IMR-90 (cell line): Measurements from ENCODE around the gene TTC28. TPM values are rescaled to one million over a fixed set of nuclear protein-coding genes. Genes with fewer than 3 reads are reported as not detected.

ENCODE experiments used
- ATAC-seq: fragments of 200-7000 bp; cut with Tn5 transposase; 2 replicates; pipeline ENCODE4 v1.9.1; 2020; ENCODE audit warnings: low read depth, mild to moderate bottlenecking, moderate library complexity
- BruUV-seq: library from RNA; stranded (reverse); fragments of 400-500 nt; replicated peaks from 2 replicates; lab custom pipeline; 2021; lab: Mats Ljungman, UMichigan
- CTCF ChIA-PET: fragments of 300-600 bp; formaldehyde crosslinking; extraction: SDS; loops from one replicate; lab custom pipeline; 2021; ENCODE audit warnings: antibody characterized with exemption; lab: Yijun Ruan, JAX
- POLR2A ChIA-PET: fragments of 300-600 bp; sonication (Branson Sonifier 250); formaldehyde crosslinking; loops from one replicate; lab custom pipeline; 2022; ENCODE audit warnings: antibody characterized with exemption; ENCODE audit not compliant: unreplicated experiment; lab: Charles Lee
- DNase-seq: peaks from one replicate; pipeline ENCODE4 v3.0.0; 2013
- H2AFZ ChIP-seq: replicated peaks from 2 replicates; pipeline ENCODE3; 2013; ENCODE audit warnings: low read length, mild to moderate bottlenecking; ENCODE audit not compliant: poor library complexity
- H2AK5ac ChIP-seq: 2 replicates; pipeline ENCODE4 v1.6.1; 2013; ENCODE audit warnings: low read depth, low read length, inconsistent platforms
- H2AK9ac ChIP-seq: replicated peaks from 2 replicates; pipeline ENCODE3; 2013; ENCODE audit warnings: mild to moderate bottlenecking, low read depth, low read length, moderate library complexity; ENCODE audit not compliant: poor library complexity
- H2BK120ac ChIP-seq: 2 replicates; pipeline ENCODE4 v1.6.1; 2013; ENCODE audit warnings: low read depth, low read length, inconsistent platforms
- H2BK15ac ChIP-seq: 3 replicates; pipeline ENCODE4 v1.6.1; 2013; ENCODE audit warnings: low read depth, low read length, inconsistent platforms
- H2BK20ac ChIP-seq: 2 replicates; pipeline ENCODE4 v1.6.1; 2013; ENCODE audit warnings: low read depth, mild to moderate bottlenecking, inconsistent platforms, low read length, moderate library complexity
- H2BK5ac ChIP-seq: 2 replicates; pipeline ENCODE4 v1.6.1; 2013; ENCODE audit warnings: mild to moderate bottlenecking, low read depth, low read length, inconsistent platforms; ENCODE audit not compliant: poor library complexity, severe bottlenecking
- H3K14ac ChIP-seq: replicated peaks from 2 replicates; pipeline ENCODE4 v1.6.1; 2013; ENCODE audit warnings: low read depth, low read length, inconsistent platforms
- H3K18ac ChIP-seq: 2 replicates; pipeline ENCODE4 v1.6.1; 2013; ENCODE audit warnings: low read depth, low read length, control low read depth
- H3K23ac ChIP-seq: 2 replicates; pipeline ENCODE4 v1.6.1; 2013; ENCODE audit warnings: low read depth, low read length, inconsistent platforms
- H3K27ac ChIP-seq: 2 replicates; pipeline ENCODE4 v1.5.1; 2013; ENCODE audit warnings: mild to moderate bottlenecking, control low read depth, low read length; ENCODE audit not compliant: insufficient read depth
- H3K27me3 ChIP-seq: 2 replicates; pipeline ENCODE4 v1.6.1; 2013; ENCODE audit warnings: low read length; ENCODE audit not compliant: control insufficient read depth, insufficient read depth
- H3K36me3 ChIP-seq: 2 replicates; pipeline ENCODE4 v1.6.1; 2013; ENCODE audit warnings: low read length, mixed read lengths; ENCODE audit not compliant: control insufficient read depth, insufficient read depth
- H3K4ac ChIP-seq: 2 replicates; pipeline ENCODE4 v1.6.1; 2013; ENCODE audit warnings: low read depth, low read length, inconsistent platforms
- H3K4me1 ChIP-seq: 2 replicates; pipeline ENCODE4 v1.6.1; 2013; ENCODE audit warnings: low read length, mixed read lengths; ENCODE audit not compliant: control insufficient read depth, insufficient read depth
- H3K4me2 ChIP-seq: 2 replicates; pipeline ENCODE4 v1.6.1; 2013; ENCODE audit warnings: low read depth, mild to moderate bottlenecking, control low read depth, low read length, moderate library complexity
- H3K4me3 ChIP-seq: 2 replicates; pipeline ENCODE4 v1.5.1; 2013; ENCODE audit warnings: low read depth, mild to moderate bottlenecking, control low read depth, low read length, moderate library complexity; ENCODE audit not compliant: insufficient read depth
- H3K56ac ChIP-seq: 2 replicates; pipeline ENCODE4 v1.6.1; 2013; ENCODE audit warnings: low read length, inconsistent platforms; ENCODE audit not compliant: insufficient read depth; ENCODE audit errors: extremely low read depth
- H3K79me1 ChIP-seq, 2 experiments: 2 replicates each; pipeline ENCODE4 v1.6.1; 2013; ENCODE audit warnings: low read length in 2 of 2, inconsistent platforms in 1 of 2, low read depth in 1 of 2
- H3K9ac ChIP-seq: 2 replicates; pipeline ENCODE4 v1.6.1; 2013; ENCODE audit warnings: low read depth, low read length, control low read depth
- H3K9me1 ChIP-seq: 2 replicates; pipeline ENCODE4 v1.6.1; 2013; ENCODE audit warnings: low read length, inconsistent platforms; ENCODE audit not compliant: insufficient read depth
- H3K9me3 ChIP-seq: 2 replicates; pipeline ENCODE4 v1.6.1; 2013; ENCODE audit warnings: low read length; ENCODE audit not compliant: control insufficient read depth, insufficient read depth
- H4K20me1 ChIP-seq: 2 replicates; pipeline ENCODE4 v1.6.1; 2013; ENCODE audit warnings: low read length, inconsistent platforms; ENCODE audit not compliant: insufficient read depth
- H4K5ac ChIP-seq: 2 replicates; pipeline ENCODE4 v1.6.1; 2013; ENCODE audit warnings: mild to moderate bottlenecking, low read depth, low read length, control low read depth
- H4K8ac ChIP-seq, 2 experiments: 2 replicates each; pipeline ENCODE4 v1.6.1; 2013; ENCODE audit warnings: low read depth in 2 of 2, low read length in 2 of 2, control low read depth in 1 of 2, inconsistent platforms in 1 of 2
- H4K91ac ChIP-seq: 2 replicates; pipeline ENCODE4 v1.6.1; 2013; ENCODE audit warnings: low read depth, low read length, inconsistent platforms; ENCODE audit not compliant: insufficient read depth
- CEBPB ChIP-seq: IDR thresholded peaks from 2 replicates; pipeline ENCODE4 v1.6.1; 2012; ENCODE audit warnings: low read depth, low read length, improper control_type of control experiment
- CHD1 ChIP-seq: IDR thresholded peaks from 2 replicates; pipeline ENCODE4 v1.6.1; 2012; ENCODE audit warnings: low read depth, low read length, improper control_type of control experiment
- FOS ChIP-seq: fragments of 150-350 bp; IDR thresholded peaks from 2 replicates; pipeline ENCODE4 v1.6.1; 2016; ENCODE audit warnings: low read depth, low read length
- MAFK ChIP-seq: IDR thresholded peaks from 2 replicates; pipeline ENCODE4 v1.6.1; 2012; ENCODE audit warnings: low read depth, low read length, improper control_type of control experiment
- MXI1 ChIP-seq: IDR thresholded peaks from 2 replicates; pipeline ENCODE4 v1.6.1; 2012; ENCODE audit warnings: low read depth, mild to moderate bottlenecking, low read length, moderate library complexity, borderline replicate concordance
- NFE2L2 ChIP-seq: fragments of 150-350 bp; IDR thresholded peaks from 2 replicates; pipeline ENCODE4 v1.6.1; 2016; ENCODE audit warnings: low read depth, mild to moderate bottlenecking, low read length
- POLR2A ChIP-seq: IDR thresholded peaks from 2 replicates; pipeline ENCODE4 v1.6.1; 2012; ENCODE audit warnings: mild to moderate bottlenecking, low read depth, low read length
- RAD21 ChIP-seq: IDR thresholded peaks from 2 replicates; pipeline ENCODE4 v1.6.1; 2012; ENCODE audit warnings: low read length, improper control_type of control experiment
- WGBS, 2 experiments: methylation state at CpG; one replicate each; pipeline versions ENCODE4 v1.1.5 to v1.1.7; 2013; ENCODE audit warnings: missing lambda C conversion rate in 2 of 2; ENCODE audit not compliant: insufficient read length in 1 of 2; ENCODE audit errors: extremely low coverage in 2 of 2; 5-methylcytosine and 5-hydroxymethylcytosine counted together
- dilution Hi-C: fragments of 300-500 bp; cut with HindIII; formaldehyde crosslinking; loops from one replicate; pipeline ENCODE4 v1.14.3; 2018; ENCODE audit warnings: low sequenced_read_pairs; ENCODE audit not compliant: unreplicated experiment
- in situ Hi-C: fragments of 300-500 bp; cut with MboI; formaldehyde crosslinking; loops from 3 replicates; pipeline ENCODE4 v1.14.3; 2019; ENCODE audit warnings: low sequenced_read_pairs, inconsistent platforms, mixed read lengths
- intact Hi-C: fragments of 100-400 bp; cut with micrococcal nuclease; formaldehyde crosslinking; loops from 2 replicates; pipeline ENCODE4 v1.10.0; 2022
- polyA plus RNA-seq, 3 experiments: library from polyadenylated mRNA; depleted of rRNA; stranded (reverse); fragments of >200 nt; gene quantifications; 2 replicates each; pipeline ENCODE4 v1.2.3, GENCODE V29; 2012; ENCODE audit warnings: low replicate concordance in 1 of 3
- total RNA-seq: library from RNA; depleted of rRNA; stranded (reverse); fragments of >200 nt; gene quantifications from 2 replicates; pipeline ENCODE4 v1.2.3, GENCODE V29; 2012
- TF ChIP-seq, protein P1 (sequence below): fragments of 150-350 bp; IDR thresholded peaks from 2 replicates; pipeline ENCODE4 v1.6.1; 2017; ENCODE audit warnings: mild to moderate bottlenecking, antibody characterized with exemption, low read length, low read depth
- TF ChIP-seq, protein P2 (sequence below): fragments of 150-350 bp; IDR thresholded peaks from 2 replicates; pipeline ENCODE4 v1.6.1; 2016; ENCODE audit warnings: low read depth, mild to moderate bottlenecking, low read length, moderate library complexity, borderline replicate concordance
- TF ChIP-seq, protein P3 (sequence below): conservative IDR thresholded peaks from 2 replicates; pipeline ENCODE4 v1.5.1; 2012; ENCODE audit warnings: mild to moderate bottlenecking, low read depth, low read length, improper control_type of control experiment

TTC28 gene
- total and polyA plus RNA-seq, 2 of the 4 experiments (the other 2 are of a cell fraction) = 5.6 to 13.3 TPM

DNA sequence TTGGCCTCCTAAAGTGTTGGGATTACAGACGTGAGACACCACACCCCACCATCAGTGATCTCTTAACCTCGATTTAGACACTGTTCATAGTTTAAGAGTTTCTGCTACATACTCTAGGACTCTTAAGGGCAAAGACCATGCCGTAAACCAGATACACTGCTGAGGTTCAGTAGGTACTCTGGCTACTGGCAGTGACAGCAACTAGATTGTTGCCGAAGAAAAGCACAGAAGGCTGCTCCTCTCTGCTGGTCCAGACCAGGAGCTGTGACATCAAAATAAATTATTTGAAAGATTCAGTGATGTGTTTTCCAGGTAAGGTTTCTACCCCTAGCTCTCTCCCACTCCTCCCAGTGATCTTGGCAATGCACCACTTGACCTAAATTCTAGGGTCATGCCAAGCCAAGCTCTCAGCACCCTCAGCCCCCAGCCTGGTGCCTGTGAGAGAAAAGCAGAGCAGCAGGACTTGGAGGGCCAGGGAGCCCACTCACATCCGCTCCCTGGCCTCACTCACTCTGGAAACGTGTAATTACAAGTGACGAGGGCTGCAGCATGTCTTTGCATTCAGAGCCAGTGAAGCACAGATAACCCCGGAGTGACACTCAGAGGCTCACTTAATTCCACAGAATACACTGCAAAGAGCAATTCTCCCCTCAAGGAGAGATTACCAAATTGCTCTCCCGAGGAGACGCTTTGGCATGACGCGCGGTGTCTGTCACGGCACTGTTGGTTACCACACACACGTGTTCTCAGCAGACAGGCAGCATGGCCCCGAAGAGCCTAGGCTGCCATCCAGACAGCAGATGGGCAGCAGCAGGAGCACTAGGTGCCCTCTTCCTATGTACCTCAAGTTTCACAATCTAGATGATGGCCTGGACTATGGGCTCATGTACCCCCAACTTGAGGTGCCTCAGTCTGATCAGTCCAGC lies 663.7 kb downstream of the TTC28 start (continued):
- TF ChIP-seq CEBPB (no peak), MAFK (no peak)

DNA sequence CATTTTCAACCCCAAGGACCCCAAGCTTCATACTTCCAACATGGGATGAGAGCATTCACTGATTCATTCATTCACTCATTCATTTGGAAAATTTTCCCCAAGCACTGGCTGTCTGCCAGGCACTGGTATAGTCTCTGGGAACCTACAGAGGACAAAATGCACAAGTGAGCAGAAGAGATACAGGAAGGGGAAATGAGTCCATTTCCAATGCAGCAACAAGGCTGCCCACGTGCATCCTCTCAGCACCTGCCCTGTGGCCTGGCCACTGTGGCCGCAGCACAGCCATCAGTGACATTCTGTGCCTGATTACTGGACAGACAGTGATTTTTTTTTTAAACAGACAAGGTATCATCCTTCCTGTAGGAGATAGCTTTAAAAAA lies 664.6 kb downstream of the TTC28 start:
- WGBS, 2 experiments = 100% methylated on average over 1 of the region's 2 CpGs; no CpG with 5 or more reads in 1 of the 2 experiments
- dilution Hi-C loops = no loop called here

More for the DNA sequence above, 664.6 kb downstream of the TTC28 start:
- Histone ChIP-seq H3K79me1 (no peaks in the 10 kb centered on the region), H3K4me1 (no peaks in the 10 kb centered on the region), H4K20me1 (peaks cover 8% of the 10 kb centered on the region; the same call in 1 of the 2 replicates), H4K91ac (no peak overlapping the region), H3K27me3 (no peaks in the 10 kb centered on the region), H2BK15ac (no peak overlapping the region), H3K23ac (no peak overlapping the region), H3K18ac (no peak overlapping the region), H3K27ac (no peak overlapping the region), H3K9me3 (no peaks in the 10 kb centered on the region), H3K9ac (no peak overlapping the region), H3K56ac (no peak overlapping the region), H2BK120ac (no peak overlapping the region), H2AK5ac (no peak overlapping the region), H3K9me1 (no peaks in the 10 kb centered on the region), H3K4ac (no peak overlapping the region), H2BK20ac (no peak overlapping the region), H3K4me2 (no peak overlapping the region), H2AFZ (no peak overlapping the region), H3K36me3 (peaks cover 17% of the 10 kb centered on the region), H2AK9ac (peak overlapping the region; percentile 19), H3K4me3 (no peak overlapping the region), H2BK5ac (no peak overlapping the region), H4K8ac (no peak overlapping the region), H3K14ac (no peak overlapping the region), H4K5ac (no peak overlapping the region)
- no peak for TF ChIP-seq RAD21
- TF ChIP-seq, protein P1, sequence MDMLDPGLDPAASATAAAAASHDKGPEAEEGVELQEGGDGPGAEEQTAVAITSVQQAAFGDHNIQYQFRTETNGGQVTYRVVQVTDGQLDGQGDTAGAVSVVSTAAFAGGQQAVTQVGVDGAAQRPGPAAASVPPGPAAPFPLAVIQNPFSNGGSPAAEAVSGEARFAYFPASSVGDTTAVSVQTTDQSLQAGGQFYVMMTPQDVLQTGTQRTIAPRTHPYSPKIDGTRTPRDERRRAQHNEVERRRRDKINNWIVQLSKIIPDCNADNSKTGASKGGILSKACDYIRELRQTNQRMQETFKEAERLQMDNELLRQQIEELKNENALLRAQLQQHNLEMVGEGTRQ = no peak
- no peak for TF ChIP-seq FOS
- TF ChIP-seq, protein P2, sequence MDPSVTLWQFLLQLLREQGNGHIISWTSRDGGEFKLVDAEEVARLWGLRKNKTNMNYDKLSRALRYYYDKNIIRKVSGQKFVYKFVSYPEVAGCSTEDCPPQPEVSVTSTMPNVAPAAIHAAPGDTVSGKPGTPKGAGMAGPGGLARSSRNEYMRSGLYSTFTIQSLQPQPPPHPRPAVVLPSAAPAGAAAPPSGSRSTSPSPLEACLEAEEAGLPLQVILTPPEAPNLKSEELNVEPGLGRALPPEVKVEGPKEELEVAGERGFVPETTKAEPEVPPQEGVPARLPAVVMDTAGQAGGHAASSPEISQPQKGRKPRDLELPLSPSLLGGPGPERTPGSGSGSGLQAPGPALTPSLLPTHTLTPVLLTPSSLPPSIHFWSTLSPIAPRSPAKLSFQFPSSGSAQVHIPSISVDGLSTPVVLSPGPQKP = no peak
- no peak for TF ChIP-seq CHD1
- no peak for TF ChIP-seq MXI1
- no peak for TF ChIP-seq NFE2L2
- TF ChIP-seq, protein P3, sequence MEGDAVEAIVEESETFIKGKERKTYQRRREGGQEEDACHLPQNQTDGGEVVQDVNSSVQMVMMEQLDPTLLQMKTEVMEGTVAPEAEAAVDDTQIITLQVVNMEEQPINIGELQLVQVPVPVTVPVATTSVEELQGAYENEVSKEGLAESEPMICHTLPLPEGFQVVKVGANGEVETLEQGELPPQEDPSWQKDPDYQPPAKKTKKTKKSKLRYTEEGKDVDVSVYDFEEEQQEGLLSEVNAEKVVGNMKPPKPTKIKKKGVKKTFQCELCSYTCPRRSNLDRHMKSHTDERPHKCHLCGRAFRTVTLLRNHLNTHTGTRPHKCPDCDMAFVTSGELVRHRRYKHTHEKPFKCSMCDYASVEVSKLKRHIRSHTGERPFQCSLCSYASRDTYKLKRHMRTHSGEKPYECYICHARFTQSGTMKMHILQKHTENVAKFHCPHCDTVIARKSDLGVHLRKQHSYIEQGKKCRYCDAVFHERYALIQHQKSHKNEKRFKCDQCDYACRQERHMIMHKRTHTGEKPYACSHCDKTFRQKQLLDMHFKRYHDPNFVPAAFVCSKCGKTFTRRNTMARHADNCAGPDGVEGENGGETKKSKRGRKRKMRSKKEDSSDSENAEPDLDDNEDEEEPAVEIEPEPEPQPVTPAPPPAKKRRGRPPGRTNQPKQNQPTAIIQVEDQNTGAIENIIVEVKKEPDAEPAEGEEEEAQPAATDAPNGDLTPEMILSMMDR = no peak
- TF ChIP-seq MAFK = no peak
- no peak for TF ChIP-seq POLR2A
- DNase-seq (no peak), ATAC-seq (no peak)
- POLR2A ChIA-PET = interaction anchor here (0.6 kb wide), 1 partner anchor 397 kb away, joined by 7 read pairs; no protein-coding TSS in a partner anchor
- BruUV-seq = no TSS peak
- in situ Hi-C loops = loop anchor here (25.0 kb wide), 1 partner anchor 1253 kb away; no protein-coding TSS in a partner anchor
- intact Hi-C loops = no loop called here
- CTCF ChIA-PET = no interaction called here
